ENCODE results near the gene NPIPA5.
"Not testable (repeated sequence)": the region's sequence is repeated elsewhere in the genome, so short reads cannot be mapped to it uniquely, and the experiment has no call there.

Gene NPIPA5

GRCh38 chr16:15415511-15415985 is 37.5 kb upstream of the NPIPA5 start (continued):
- TF ChIP-seq TOX (CRISPR knock-in tag; IDR thresholded peaks at IDR 0.05; ENCODE audit: borderline replicate concordance): no peak
- TF ChIP-seq ZNF8 (CRISPR knock-in tag; IDR thresholded peaks at IDR 0.05): no peak
- TF ChIP-seq ZC3H10 (CRISPR knock-in tag; IDR thresholded peaks at IDR 0.05): no peak
- TF ChIP-seq ZNF565 (CRISPR knock-in tag; conservative IDR thresholded peaks at IDR 0.05; ENCODE audit: low read depth): no peak
- no peak for TF ChIP-seq ISL1 (CRISPR knock-in tag; IDR thresholded peaks at IDR 0.05)

- not testable (repeated sequence) for ATAC-seq
These were observed 31.4 kb upstream of the NPIPA5 start for GRCh38 chr16:15409476-15409875.

- ATAC-seq: not testable (repeated sequence)
These were observed 29.7 kb upstream of the NPIPA5 start for GRCh38 chr16:15407756-15408155.

- ATAC-seq: no peak
- TF ChIP-seq CSRNP3 (CRISPR knock-in tag; IDR thresholded peaks at IDR 0.05): no peak
- no peak for TF ChIP-seq ZNF8 (CRISPR knock-in tag; IDR thresholded peaks at IDR 0.05)
- TF ChIP-seq ISL1 (CRISPR knock-in tag; IDR thresholded peaks at IDR 0.05): no peak
- TF ChIP-seq POU6F1 (CRISPR knock-in tag; IDR thresholded peaks at IDR 0.05; ENCODE audit: borderline replicate concordance, low read depth): no peak
- TF ChIP-seq OSR1 (CRISPR knock-in tag; IDR thresholded peaks at IDR 0.05): no peak
- no peak for TF ChIP-seq GLIS3 (CRISPR knock-in tag; IDR thresholded peaks at IDR 0.05)
These were observed 26.7 kb upstream of the NPIPA5 start for GRCh38 chr16:15404792-15405191.

GRCh38 chr16:15404091-15404490 is 26.0 kb upstream of the NPIPA5 start:
- not testable (repeated sequence) for ATAC-seq

- ATAC-seq: no peak
- no peak for TF ChIP-seq ESRRG (CRISPR knock-in tag; IDR thresholded peaks at IDR 0.05)
- no peak for TF ChIP-seq TSHZ2 (CRISPR knock-in tag; IDR thresholded peaks at IDR 0.05)
- no peak for TF ChIP-seq ZC3H10 (CRISPR knock-in tag; IDR thresholded peaks at IDR 0.05)
- TF ChIP-seq OSR1 (CRISPR knock-in tag; IDR thresholded peaks at IDR 0.05): no peak
- TF ChIP-seq TOX (CRISPR knock-in tag; IDR thresholded peaks at IDR 0.05; ENCODE audit: borderline replicate concordance): no peak
These were observed 25.4 kb upstream of the NPIPA5 start for GRCh38 chr16:15403392-15403995.

GRCh38 chr16:15401972-15402371 is 23.9 kb upstream of the NPIPA5 start:
- TF ChIP-seq ZFP3 (CRISPR knock-in tag; IDR thresholded peaks at IDR 0.05) (no peak), ZFP30 (CRISPR knock-in tag; IDR thresholded peaks at IDR 0.05) (no peak), PPARA (CRISPR knock-in tag; IDR thresholded peaks at IDR 0.05; ENCODE audit: borderline replicate concordance) (no peak), OSR1 (CRISPR knock-in tag; IDR thresholded peaks at IDR 0.05) (no peak), CSRNP3 (CRISPR knock-in tag; IDR thresholded peaks at IDR 0.05) (no peak), BACH2 (CRISPR knock-in tag; IDR thresholded peaks at IDR 0.05; ENCODE audit: borderline replicate concordance) (no peak), RARB (CRISPR knock-in tag; IDR thresholded peaks at IDR 0.05) (no peak)
- ATAC-seq: no peak

- not testable (repeated sequence) for ATAC-seq
These were observed 22.2 kb upstream of the NPIPA5 start for GRCh38 chr16:15400314-15400713.
